C1 segment of cervical spinal cord (tissue), 14 donors: ENCODE measurements around the gene MAP3K6.
"Not testable (repeated sequence)": the region's sequence is repeated elsewhere in the genome, so short reads cannot be mapped to it uniquely, and the experiment has no call there.

ENCODE experiments used
- DNase-seq, 14 donors: peaks; one replicate each; lab custom pipeline; 2025; lab: John Stamatoyannopoulos, UW

MAP3K6 gene

DNA sequence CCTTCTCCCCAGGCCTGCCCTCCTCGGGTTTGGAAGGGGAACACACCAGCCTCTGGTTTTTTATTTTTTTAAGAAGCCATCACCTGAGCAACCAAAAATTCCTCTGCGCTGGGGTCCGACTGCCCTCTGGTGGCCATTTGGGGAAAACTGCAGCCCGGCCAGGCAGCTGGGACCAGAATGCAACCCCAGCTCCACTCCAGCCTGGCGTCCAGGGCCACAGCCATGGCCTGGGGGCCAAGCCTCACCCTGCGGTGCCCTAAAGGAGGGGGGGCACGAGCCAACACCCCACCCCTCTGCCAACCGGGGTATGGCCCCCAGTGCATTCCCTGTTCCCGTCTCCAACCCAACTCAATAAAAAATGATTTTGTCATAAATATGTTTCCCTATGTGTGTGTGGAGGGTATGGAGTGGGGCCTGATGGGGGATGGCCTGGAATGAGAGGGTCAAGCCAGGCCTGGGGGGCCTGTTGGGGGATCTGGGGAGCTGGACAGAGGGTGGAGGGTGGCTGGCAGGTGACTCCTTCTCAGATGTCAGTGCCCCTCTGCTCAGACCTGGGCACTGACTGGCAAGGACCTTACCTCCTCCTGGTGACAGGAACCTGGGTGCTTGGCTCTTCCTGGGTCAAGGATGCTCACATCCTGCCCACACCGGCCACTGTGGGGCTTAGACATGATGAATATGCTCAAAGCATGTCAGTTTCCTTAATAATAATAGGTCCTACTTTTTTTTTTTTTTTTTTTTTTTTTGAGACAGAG lies 28.9 kb upstream of the MAP3K6 start:
- DNase-seq = peak in 12 of 14 donors; percentile 20 to 79 (median 45)

DNA sequence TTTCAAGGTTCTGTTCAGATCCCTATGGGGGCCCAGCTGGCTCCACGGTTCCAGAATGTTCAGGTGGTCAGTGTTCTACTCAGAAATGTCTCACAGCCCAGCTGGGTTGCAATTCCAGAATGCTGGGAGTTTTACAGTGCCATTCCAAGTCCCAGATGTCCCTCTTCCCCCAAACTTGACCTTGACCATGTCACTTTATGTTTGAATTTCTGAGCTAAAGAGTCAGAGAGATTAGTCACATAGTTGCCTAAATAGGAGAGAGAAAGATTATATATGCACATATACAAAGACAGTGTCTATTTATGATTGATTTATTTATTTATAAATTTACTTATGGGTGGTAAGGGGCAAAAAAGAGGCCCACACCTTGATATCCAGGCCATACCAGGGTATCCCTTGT lies 28.2 kb upstream of the MAP3K6 start:
- no peak for DNase-seq

DNA sequence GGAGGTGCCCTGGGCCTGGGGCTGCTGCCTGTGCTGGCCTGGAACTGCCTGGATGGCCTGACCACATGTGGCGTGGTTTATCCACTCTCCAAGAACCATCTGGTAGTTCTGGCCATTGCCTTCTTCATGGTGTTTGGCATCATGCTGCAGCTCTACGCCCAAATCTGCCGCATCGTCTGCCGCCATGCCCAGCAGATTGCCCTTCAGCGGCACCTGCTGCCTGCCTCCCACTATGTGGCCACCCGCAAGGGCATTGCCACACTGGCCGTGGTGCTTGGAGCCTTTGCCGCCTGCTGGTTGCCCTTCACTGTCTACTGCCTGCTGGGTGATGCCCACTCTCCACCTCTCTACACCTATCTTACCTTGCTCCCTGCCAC lies 27.5 kb upstream of the MAP3K6 start:
- DNase-seq = peak in 1 of 14 donors; percentile 62

DNA sequence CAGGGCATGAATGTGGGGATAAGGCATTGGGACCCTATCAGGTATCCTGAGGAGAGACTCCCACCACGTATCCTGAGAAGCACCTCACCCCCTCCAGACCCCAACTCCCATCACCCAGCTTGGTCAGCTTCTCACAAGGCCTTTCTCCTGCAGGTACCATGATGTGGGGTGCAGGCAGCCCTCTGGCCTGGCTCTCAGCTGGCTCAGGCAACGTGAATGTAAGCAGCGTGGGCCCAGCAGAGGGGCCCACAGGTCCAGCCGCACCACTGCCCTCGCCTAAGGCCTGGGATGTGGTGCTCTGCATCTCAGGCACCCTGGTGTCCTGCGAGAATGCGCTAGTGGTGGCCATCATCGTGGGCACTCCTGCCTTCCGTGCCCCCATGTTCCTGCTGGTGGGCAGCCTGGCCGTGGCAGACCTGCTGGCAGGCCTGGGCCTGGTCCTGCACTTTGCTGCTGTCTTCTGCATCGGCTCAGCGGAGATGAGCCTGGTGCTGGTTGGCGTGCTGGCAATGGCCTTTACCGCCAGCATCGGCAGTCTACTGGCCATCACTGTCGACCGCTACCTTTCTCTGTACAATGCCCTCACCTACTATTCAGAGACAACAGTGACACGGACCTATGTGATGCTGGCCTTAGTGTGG lies 27.0 kb upstream of the MAP3K6 start:
- DNase-seq = no peak

DNA sequence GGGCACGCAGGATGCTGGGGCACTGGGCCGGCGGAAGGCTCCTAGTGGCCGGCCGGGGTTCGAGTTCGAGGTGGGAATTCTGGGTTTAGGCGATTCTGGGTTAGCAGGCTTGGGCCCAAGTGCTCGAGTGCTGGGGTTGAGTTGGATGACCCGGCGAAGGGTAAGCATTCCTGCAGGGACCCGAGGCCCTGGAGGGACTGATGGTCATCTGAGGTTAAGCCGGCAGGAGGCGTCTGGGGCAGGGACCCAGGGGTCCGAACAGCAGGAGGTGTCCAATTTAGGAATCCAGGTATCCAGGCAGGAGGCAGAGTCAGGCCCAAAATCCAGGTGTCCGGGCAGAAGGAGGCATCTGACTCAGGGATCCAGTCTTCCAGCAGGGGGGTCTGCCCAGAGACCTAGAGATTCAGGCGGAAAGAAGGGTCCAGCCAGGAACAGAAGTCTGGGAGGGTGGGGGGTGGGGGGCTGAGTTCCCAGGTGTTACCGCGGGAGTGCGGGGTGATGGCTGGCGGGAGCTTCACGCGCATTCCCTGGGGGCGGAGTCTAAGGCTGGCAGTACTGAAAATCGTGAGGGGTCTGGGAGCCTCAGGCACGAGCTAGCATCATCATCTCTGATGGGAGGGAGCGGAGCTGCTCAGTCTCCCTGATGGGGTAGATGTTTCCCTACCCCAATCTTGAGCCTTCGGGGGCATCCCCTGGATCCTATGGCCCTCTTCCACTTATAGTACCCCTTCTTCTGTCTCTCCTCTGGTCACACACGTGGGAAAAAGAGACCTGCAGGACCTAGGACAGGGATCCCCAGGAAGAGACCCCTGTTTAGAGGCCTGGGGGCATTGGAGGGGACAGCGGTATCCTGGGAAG lies 26.2 kb upstream of the MAP3K6 start:
- DNase-seq = no peak

DNA sequence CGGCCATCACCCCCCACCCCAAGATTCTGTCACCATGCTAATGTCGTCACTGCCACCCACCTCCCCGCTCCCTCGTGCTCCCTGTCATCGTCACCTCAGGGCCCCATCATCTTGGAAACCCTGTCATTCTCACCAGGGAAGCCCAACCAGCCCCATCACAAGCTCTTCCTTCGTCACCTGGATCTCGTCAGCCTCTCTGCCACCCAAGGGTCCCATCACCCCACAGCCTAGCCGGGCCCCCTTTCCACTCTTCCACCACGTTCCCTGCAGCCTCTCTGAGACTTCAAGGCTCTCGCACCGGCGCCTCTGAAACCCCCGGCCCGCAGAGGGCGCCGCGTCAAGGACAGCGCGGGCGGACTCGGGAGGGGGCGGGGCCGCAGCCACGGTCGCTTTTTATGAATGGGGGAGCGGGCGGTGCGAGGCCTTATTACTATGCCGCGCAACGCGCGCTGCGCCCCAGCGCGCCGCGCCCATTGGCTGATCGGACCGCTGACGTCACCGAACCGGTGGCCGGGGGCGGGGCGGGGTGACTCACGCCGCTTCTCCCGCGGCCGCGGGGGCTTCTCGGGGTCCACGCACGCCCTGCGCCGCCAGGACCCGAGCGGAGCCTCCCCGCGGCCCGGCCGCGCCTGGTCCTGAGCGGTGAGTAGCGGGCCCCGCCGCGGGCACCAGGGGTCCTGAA lies 25.5 kb upstream of the MAP3K6 start, which contains the start of gene GPR3:
TSS of gene GPR3 (plus strand) at position 527 of the 682 bp plus-strand sequence. CDS start 1,177 bp downstream, outside the sequence.
- peak in 13 of 14 donors; percentile 19 to 88 (median 74) for DNase-seq

DNA sequence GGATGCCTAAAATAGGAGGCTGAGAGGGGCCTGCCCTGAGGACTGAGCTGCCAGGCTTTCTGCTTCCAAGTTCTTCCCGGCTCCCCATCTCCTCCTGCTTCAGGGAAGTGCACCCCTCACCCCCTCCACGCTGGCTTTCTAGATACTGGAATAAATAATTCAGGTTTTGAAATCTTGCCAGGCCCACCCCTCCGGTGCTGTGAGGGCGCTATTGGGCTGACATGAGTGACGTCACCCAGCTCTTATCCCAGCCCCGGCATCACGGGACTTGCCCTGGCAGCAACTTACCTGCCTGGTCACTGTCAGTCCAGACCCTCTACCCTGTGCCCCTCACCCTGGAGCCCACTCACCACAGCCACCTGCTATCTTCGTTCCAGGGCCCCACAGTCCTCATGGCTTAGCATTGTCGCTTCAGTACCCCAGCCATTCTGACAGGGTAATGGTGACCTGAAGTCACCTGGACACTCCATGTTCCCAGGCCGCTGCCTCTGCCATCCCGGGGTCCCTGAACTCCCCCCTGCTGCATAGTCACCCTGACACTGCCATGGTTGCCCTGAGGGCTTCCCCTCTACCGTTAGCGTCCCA lies 24.8 kb upstream of the MAP3K6 start:
- DNase-seq = peak in 6 of 14 donors; percentile 11 to 74 (median 24)

DNA sequence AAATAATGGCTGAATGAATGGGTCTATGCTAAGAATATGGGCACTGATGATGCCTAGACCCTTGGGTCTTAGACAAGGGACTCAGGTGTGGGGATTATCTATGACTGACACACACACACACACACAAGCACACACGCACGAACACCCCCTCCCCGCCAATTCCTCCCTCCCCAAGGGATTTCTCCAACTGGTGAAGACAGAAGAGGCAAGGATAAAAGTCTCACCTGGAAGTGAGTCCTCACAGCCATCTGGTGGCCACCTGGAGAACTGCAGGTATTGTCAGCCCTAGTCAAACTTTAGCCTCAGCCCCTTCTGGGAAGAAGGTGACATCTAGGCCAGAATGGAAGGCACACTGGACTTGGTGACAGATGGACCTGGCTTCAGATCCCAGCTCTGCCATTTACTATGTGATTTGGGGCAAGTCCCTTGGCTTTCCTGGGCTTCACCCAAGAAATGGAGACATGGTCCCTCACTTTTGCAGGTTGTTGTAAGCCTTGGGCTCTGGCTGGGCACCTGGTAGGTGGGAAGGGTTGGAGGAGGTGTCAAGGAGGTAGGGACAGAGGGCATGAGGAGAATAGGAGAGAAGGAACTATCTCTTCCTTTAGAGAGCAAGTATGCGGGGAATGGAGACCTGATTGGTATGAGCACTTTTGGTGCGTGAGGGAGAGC lies 21.7 kb upstream of the MAP3K6 start:
- peak in 2 of 14 donors; percentile 23 to 63 for DNase-seq

DNA sequence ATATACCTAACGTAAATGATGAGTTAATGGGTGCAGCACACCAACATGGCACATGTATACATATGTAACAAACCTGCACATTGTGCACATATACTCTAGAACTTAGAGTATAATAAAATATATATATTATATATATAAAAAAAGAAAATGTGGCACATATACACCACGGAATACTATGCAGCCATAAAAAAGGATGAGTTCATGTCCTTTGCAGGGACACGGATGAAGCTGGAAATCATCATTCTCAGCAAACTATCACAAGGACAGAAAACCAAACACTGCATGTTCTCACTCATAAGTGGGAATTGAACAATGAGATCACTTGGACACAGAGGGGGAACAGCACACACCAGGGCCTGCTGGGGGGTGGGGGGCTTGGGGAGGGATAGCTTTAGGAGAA lies 18.0 kb upstream of the MAP3K6 start:
- DNase-seq = not testable (repeated sequence)

DNA sequence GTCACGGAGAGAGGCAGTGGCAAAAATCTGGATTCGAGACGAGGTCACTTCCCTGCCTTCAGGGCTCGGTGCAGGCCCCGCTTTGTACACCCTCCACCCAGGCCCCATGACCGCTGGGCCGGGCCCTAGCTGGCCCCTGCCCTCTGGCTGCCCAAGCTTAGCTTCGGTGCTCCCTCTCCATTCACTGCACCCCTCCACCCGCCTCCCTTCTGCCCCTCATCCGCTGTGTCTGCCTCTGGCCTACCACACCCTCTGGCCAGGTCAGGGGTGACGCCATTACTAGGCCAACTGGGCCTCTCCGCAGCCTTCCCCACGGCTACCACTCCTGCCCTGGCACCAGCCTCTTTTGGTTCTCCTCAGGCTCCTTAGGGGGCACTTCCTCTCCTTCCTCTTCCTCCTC lies 16.9 kb upstream of the MAP3K6 start:
- DNase-seq = no peak

DNA sequence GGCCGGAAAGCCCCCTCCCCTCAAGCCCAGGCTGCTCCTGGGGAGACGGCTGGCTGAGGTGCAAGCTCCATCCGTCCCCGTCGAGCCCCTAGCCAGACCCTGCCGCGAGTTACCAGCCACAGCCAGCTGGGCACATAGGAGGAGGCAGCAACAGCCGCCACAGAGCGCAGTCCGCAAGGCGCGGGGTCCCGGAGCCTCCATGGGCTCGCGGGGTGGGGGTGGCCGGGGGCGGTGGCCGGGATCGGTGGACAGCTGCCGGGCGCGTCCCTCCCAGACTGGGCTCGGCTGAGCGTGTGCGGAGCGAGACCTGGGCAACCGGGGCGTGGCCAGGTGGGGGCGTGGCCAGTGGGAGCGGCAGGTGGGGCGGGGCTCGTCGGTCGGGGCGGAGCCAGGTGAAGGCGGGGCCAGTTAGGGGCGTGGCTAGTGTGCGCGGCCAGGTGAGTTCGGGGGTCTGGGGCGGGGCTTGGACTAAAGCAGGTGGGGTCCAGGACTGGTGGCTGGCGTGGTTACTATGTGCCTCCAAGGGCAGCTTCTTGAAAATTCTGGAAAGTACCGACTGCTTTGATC lies 16.4 kb upstream of the MAP3K6 start, which contains the start of gene CD164L2:
TSS of gene CD164L2 (minus strand) at position 295 of the 567 bp plus-strand sequence. CDS start at position 201, 94 bp downstream.
- DNase-seq = no peak

DNA sequence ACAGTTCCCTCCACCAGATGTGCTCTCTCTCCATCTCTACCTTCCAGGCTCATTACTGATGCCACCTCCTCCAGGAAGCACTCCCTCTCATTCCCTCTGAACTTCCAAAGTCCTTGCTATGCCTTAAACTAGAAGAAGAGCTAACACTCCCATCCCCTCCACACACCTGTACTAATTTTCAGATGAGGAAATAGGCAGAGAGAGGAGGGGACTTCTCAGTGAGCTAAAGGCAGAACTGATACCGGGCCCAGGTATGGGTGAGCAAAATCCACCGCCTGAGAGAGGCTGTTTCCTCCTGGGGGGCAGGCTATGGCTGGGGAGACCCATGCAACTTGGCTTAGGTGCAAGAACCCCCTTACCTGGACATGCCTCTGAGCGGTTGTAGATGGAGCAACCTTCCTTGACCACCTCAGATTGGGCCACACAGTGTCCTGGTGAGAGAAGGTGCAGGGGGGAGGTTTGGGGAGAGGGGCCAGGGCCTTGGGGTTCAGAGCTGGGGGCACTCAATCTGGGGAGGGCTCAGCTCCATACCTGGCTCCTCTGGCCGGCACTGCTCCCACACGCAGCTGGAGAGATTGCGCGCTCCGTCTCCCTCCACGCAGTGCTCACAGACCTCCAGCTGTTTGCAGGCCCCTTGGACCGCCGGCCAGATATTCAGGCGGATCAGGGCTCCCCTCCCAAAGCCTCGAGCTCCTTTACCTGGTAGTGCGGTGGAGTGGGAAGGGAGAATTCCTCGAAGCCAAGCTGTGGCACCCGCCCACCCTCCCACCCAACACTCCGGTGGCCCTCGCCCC lies 15.4 kb upstream of the MAP3K6 start:
- DNase-seq = no peak

DNA sequence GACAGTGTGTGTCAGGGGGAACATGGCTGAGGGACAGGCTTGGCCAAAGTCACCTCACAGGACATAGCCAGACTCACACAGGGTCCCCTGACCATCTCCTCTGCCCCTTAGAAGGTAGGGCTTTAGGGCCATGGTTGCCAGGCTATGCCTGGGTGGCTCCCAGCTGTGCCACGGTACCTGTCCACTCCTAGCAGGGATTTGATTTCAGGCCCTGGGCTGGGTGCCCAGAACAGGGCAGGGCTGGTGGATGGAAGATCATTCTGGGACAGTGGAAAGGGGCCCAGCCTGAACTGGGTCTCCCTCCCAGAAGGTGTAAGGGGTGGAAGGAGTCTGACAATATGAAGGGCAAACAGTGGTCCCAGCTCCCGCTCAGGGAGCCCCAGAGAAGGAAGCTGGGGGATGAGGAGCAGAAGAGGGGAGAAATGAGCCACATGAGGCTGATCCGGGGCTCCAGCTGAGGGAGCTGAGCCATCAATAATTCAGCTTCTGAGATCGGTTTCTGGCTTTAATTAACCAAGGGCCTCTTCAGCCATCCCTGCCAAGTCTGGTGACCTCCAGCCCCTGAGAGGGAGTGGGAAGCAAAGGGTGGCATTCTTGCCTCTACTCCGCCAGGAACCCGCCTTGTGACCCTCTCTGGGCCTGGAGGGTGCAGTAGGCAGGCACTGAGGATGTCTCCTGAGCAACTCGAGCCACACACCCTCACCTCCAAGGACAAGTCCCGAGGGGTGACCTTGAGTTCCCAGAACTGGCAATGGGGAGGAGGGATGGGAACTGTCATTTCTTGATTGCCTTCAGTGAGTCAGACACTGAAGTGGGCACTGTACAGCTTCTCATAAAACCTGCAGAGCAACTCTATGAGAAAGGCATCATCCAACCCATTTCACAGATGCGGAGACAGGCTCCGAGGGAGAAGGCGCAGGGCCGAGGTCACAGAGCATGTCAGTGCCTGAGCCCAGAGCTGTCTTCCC lies 14.3 kb upstream of the MAP3K6 start:
- no peak for DNase-seq

DNA sequence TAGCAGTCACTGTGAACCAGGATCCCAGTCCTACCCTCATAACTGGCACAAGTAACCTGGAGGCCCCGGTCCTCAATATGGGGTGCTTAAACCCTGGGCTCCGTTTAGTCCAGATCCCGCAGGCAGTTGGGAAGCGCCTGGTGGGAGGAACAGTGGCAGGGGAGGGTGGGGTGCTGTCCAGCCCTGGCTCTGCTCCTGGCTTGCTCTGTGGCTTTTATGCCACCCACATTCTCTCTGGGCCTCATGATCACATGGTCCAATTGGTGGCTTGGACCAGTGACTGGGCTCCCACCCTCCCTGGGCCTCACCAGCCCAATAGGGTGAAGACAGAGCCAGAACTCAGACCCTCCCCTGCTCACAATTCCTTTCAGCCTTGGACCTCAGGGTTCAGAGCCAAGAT lies 13.5 kb upstream of the MAP3K6 start:
- no peak for DNase-seq

DNA sequence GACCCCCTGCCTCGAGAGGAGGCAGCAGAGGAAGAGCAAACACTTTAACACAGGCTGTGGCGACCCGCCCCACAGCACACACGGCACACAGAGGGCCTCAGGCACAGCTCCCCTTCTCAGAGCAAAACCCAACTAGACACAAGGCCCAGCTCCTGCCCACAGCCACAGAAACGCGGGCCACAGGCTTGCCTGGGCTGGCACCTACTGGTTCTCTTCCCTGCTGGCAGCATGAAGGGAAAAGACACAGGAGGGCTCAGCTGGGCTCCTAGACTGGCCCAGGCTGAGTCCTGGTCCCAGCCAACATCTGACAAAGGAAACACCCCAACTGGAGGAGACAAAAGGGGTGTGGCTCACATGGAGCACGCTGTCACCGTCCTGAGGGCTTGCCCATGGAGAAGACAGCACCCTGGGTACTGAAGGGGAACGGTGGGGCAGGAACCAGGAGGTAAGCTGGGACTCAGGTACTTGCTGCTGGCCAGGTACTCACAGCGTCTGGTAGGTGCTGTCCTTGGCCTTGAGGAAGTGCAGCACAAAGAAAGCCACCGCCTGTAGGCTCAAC lies 12.9 kb upstream of the MAP3K6 start:
- no peak for DNase-seq

DNA sequence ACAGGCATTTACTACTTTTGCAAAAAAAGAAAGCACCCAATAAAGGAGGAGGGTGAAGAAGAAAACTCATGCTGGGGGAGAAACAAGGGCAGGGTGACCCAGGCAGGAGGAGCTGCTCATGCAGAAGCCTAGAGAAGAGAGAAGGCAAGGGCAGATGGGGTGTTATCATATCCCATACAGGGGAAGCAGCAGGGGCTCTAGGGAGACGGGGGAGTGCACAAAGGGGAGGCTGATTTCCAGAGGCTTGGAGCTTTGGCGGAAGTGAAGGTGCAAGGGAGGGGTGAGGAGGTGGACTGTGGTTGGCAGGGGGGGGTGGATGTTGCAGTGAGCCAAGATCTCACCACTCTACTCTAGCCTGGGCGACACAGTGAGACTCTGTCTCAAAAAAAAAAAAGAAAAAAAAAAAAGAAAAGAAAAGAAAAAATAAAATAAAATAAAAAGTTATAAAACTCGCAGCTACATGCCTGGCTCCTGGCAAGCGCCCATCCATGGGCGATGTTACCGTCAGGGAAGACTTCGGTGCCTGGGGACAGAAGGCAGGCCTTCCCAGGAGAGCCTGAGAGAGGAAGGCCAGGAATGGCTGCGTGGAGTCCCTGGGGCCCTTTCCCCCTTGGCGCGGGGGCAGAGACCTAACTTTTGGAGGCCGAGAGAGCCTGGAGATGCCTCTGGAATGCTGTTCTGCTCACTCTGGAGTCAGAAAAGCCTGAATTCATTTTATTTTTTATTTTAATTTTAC lies 11.2 kb upstream of the MAP3K6 start:
- no peak for DNase-seq
